SU-DHL-6 (cell line): ENCODE results near the gene SPOCK1.

Source experiments
- EZH2phosphoT487 ChIP-seq: fragments of 200-600 bp; sonication (generic), shearing (Covaris generic); conservative IDR thresholded peaks from 2 replicates; pipeline ENCODE4 v1.6.1; 2018; ENCODE audit warnings: mild to moderate bottlenecking, antibody characterized with exemption, low read length, moderate library complexity, mixed read lengths
- TF ChIP-seq, protein P1 (sequence below): fragments of 200-600 bp; sonication (generic); IDR thresholded peaks from one replicate; pipeline ENCODE4 v1.5.1; 2017; ENCODE audit warnings: antibody characterized with exemption, mild to moderate bottlenecking, low read length, moderate library complexity; ENCODE audit not compliant: insufficient read depth, poor library complexity, severe bottlenecking

- TF ChIP-seq, protein P1, sequence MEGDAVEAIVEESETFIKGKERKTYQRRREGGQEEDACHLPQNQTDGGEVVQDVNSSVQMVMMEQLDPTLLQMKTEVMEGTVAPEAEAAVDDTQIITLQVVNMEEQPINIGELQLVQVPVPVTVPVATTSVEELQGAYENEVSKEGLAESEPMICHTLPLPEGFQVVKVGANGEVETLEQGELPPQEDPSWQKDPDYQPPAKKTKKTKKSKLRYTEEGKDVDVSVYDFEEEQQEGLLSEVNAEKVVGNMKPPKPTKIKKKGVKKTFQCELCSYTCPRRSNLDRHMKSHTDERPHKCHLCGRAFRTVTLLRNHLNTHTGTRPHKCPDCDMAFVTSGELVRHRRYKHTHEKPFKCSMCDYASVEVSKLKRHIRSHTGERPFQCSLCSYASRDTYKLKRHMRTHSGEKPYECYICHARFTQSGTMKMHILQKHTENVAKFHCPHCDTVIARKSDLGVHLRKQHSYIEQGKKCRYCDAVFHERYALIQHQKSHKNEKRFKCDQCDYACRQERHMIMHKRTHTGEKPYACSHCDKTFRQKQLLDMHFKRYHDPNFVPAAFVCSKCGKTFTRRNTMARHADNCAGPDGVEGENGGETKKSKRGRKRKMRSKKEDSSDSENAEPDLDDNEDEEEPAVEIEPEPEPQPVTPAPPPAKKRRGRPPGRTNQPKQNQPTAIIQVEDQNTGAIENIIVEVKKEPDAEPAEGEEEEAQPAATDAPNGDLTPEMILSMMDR: no peak
- TF ChIP-seq EZH2phosphoT487: no peak
These were observed 50.3 kb downstream of the SPOCK1 start for GRCh38 chr5:137448868-137449267.
